ENCODE measurements around the gene TMEM98. TPM values are rescaled to one million over a fixed set of nuclear protein-coding genes. Genes with fewer than 3 reads are reported as not detected.

TMEM98 gene
- total RNA-seq, 1 experiment from 2014 or later, result 67.6 TPM

DNA sequence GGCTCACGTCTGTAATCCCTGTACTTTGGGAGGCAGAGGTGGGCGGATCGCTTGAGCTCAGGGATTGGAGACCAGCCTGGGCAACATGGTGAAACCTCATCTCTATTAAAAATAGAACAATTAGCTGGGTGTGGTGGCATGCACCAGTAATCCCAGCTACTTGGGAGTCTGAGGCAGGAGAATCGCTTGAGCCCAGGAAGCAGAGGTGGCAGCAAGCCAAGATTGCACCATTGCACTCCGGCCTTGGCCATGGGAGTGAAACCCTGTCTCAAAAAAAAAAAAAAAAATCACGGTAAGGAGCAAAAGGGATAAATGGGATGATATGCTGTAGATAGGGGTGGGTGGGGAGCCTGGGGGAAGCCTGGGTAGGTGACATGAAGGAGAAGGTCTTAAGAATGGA lies 20.4 kb upstream of the TMEM98 start:
- H3K4me1 ChIP-seq (ENCODE audit: insufficient read depth, low read length, poor library complexity, severe bottlenecking), result no peaks in the 10 kb centered on the region
- intact Hi-C loops (cut with micrococcal nuclease; ENCODE audit: unreplicated experiment), result no loop called here
- BruUV-seq (replicated peaks), result no TSS peak

DNA sequence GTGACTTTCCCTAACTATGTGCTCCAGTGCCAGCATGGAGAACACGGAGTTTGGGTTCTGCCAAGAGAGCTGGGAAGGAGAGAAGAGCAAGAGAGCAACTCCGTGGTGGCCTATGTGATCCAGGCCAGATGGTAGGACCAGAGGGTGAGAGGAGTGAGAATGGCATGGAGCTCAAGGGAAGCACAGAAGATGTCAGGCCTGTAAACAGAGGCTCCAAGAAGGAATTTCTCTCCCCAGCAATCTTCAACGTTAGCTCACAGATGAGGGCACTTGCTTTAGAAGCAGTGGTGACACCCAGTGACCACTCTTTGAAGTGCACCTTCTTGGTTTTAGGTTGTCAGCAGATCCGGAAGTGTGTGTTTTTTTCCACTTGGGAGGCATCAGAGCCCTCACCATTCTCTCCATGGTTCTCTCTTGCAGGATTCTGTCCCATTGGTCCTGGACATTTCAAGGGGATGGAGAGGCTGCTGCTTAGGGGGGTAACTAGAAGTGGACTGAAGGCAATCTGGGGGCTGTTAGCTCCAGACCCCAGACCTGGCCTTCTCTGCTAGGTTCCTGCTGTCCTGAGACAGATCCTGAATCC lies 18.1 kb upstream of the TMEM98 start:
- Histone ChIP-seq H3K36me3 (ENCODE audit: insufficient read depth, low read length, poor library complexity, severe bottlenecking) (no peaks in the 10 kb centered on the region), H3K9me3 (ENCODE audit: low read depth, low read length, poor library complexity, severe bottlenecking) (no peaks in the 10 kb centered on the region), H3K27ac (ENCODE audit: low read depth, low read length, poor library complexity, severe bottlenecking) (no peak overlapping the region), H3K4me3 (ENCODE audit: low read depth, low read length, poor library complexity, severe bottlenecking) (no peak overlapping the region), H3K27me3 (replicated peaks; ENCODE audit: insufficient read depth, low read depth, low read length, poor library complexity) (no peaks in the 10 kb centered on the region), H3K4me1 (ENCODE audit: insufficient read depth, low read length, poor library complexity, severe bottlenecking) (no peaks in the 10 kb centered on the region)
- DNase-seq (ENCODE audit: low spot score), result peak; percentile 73
- ChIA-PET CTCF (no interaction called here), POLR2A (ENCODE audit: low non-redundant PET) (no interaction called here)
- intact Hi-C loops (cut with micrococcal nuclease; ENCODE audit: unreplicated experiment), result loop anchor here (5.0 kb wide), 1 partner anchor 128 kb away; no protein-coding TSS in a partner anchor
- BruUV-seq (replicated peaks), result no TSS peak
- TF ChIP-seq, protein P1, sequence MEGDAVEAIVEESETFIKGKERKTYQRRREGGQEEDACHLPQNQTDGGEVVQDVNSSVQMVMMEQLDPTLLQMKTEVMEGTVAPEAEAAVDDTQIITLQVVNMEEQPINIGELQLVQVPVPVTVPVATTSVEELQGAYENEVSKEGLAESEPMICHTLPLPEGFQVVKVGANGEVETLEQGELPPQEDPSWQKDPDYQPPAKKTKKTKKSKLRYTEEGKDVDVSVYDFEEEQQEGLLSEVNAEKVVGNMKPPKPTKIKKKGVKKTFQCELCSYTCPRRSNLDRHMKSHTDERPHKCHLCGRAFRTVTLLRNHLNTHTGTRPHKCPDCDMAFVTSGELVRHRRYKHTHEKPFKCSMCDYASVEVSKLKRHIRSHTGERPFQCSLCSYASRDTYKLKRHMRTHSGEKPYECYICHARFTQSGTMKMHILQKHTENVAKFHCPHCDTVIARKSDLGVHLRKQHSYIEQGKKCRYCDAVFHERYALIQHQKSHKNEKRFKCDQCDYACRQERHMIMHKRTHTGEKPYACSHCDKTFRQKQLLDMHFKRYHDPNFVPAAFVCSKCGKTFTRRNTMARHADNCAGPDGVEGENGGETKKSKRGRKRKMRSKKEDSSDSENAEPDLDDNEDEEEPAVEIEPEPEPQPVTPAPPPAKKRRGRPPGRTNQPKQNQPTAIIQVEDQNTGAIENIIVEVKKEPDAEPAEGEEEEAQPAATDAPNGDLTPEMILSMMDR (conservative IDR thresholded peaks at IDR 0.05; ENCODE audit: low read depth, low read length), result peak; percentile 63
- no peak for TF ChIP-seq EZH2 (IDR thresholded peaks at IDR 0.05; ENCODE audit: borderline replicate concordance, low read depth, low read length, poor library complexity, severe bottlenecking)

More for the DNA sequence above, 20.4 kb upstream of the TMEM98 start:
- TF ChIP-seq, protein P1 (conservative IDR thresholded peaks at IDR 0.05; ENCODE audit: low read depth, low read length), result no peak
- TF ChIP-seq EZH2 (IDR thresholded peaks at IDR 0.05; ENCODE audit: borderline replicate concordance, low read depth, low read length, poor library complexity, severe bottlenecking), result no peak
- ChIA-PET POLR2A (ENCODE audit: low non-redundant PET) (no interaction called here), CTCF (no interaction called here)
- H3K36me3 ChIP-seq (ENCODE audit: insufficient read depth, low read length, poor library complexity, severe bottlenecking), result no peaks in the 10 kb centered on the region
- no peak overlapping the region for H3K27ac ChIP-seq (ENCODE audit: low read depth, low read length, poor library complexity, severe bottlenecking)
- no peak for DNase-seq (ENCODE audit: low spot score)
- H3K27me3 ChIP-seq (replicated peaks; ENCODE audit: insufficient read depth, low read depth, low read length, poor library complexity), result no peaks in the 10 kb centered on the region
- H3K4me3 ChIP-seq (ENCODE audit: low read depth, low read length, poor library complexity, severe bottlenecking), result no peak overlapping the region
- H3K9me3 ChIP-seq (ENCODE audit: low read depth, low read length, poor library complexity, severe bottlenecking), result no peaks in the 10 kb centered on the region

DNA sequence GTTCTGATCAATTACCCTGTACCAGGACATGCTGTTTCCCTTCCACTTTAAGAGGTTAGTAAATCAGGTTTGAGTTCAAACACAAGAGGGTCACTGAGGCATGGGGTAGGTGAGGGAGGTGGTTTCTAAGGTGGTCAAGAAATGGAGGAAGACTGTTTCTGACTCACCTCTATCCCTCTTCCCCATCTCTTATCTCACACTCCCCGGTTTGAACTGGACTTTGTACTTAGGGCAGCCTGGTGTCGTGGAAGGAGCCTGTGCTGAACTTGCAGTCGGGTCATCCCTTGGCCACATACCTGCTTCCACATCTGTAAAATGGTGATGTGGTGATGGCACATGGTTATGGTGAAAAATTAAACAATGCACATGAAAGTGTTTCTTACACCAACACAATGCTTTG lies 17.2 kb upstream of the TMEM98 start:
- CTCF ChIA-PET, result no interaction called here
- no peak for TF ChIP-seq EZH2 (IDR thresholded peaks at IDR 0.05; ENCODE audit: borderline replicate concordance, low read depth, low read length, poor library complexity, severe bottlenecking)
- TF ChIP-seq, protein P1 (conservative IDR thresholded peaks at IDR 0.05; ENCODE audit: low read depth, low read length), result no peak
- no peaks in the 10 kb centered on the region for H3K27me3 ChIP-seq (replicated peaks; ENCODE audit: insufficient read depth, low read depth, low read length, poor library complexity)
- no peaks in the 10 kb centered on the region for H3K9me3 ChIP-seq (ENCODE audit: low read depth, low read length, poor library complexity, severe bottlenecking)
- no peaks in the 10 kb centered on the region for H3K4me1 ChIP-seq (ENCODE audit: insufficient read depth, low read length, poor library complexity, severe bottlenecking)
- no peaks in the 10 kb centered on the region for H3K36me3 ChIP-seq (ENCODE audit: insufficient read depth, low read length, poor library complexity, severe bottlenecking)
- intact Hi-C loops (cut with micrococcal nuclease; ENCODE audit: unreplicated experiment), result loop anchor here (5.0 kb wide), 1 partner anchor 128 kb away; no protein-coding TSS in a partner anchor
- no peak overlapping the region for H3K27ac ChIP-seq (ENCODE audit: low read depth, low read length, poor library complexity, severe bottlenecking)
- DNase-seq (ENCODE audit: low spot score), result no peak
- POLR2A ChIA-PET (ENCODE audit: low non-redundant PET), result no interaction called here
- H3K4me3 ChIP-seq (ENCODE audit: low read depth, low read length, poor library complexity, severe bottlenecking), result no peak overlapping the region
- BruUV-seq (replicated peaks), result no TSS peak
